DND-41 (cell line): ENCODE measurements around the gene NFATC2IP.

Experiments
- EZH2 ChIP-seq: IDR thresholded peaks from 3 replicates; pipeline ENCODE4 v1.6.1; 2012; ENCODE audit warnings: borderline replicate concordance, low read depth, mild to moderate bottlenecking, moderate library complexity, low read length, inconsistent platforms; ENCODE audit not compliant: severe bottlenecking
- TF ChIP-seq, protein P1 (sequence below): IDR thresholded peaks from 2 replicates; pipeline ENCODE4 v1.5.1; 2012; ENCODE audit warnings: borderline replicate concordance, low read length, moderate library complexity, mild to moderate bottlenecking; ENCODE audit not compliant: poor library complexity, severe bottlenecking; ENCODE audit errors: extremely low read depth

GRCh38 chr16:28937222-28937876, 13.4 kb upstream of the NFATC2IP start:
- TF ChIP-seq, protein P1, sequence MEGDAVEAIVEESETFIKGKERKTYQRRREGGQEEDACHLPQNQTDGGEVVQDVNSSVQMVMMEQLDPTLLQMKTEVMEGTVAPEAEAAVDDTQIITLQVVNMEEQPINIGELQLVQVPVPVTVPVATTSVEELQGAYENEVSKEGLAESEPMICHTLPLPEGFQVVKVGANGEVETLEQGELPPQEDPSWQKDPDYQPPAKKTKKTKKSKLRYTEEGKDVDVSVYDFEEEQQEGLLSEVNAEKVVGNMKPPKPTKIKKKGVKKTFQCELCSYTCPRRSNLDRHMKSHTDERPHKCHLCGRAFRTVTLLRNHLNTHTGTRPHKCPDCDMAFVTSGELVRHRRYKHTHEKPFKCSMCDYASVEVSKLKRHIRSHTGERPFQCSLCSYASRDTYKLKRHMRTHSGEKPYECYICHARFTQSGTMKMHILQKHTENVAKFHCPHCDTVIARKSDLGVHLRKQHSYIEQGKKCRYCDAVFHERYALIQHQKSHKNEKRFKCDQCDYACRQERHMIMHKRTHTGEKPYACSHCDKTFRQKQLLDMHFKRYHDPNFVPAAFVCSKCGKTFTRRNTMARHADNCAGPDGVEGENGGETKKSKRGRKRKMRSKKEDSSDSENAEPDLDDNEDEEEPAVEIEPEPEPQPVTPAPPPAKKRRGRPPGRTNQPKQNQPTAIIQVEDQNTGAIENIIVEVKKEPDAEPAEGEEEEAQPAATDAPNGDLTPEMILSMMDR: peak; percentile 25
- TF ChIP-seq EZH2: no peak
